Right lobe of liver (tissue), 4 donors: ENCODE measurements around the gene LPCAT1.

Source experiments
- POLR2A ChIP-seq: fragments of 450-650 bp; IDR thresholded peaks from one replicate; pipeline ENCODE4 v1.6.1; 2017; ENCODE audit warnings: antibody characterized with exemption, mild to moderate bottlenecking
- TF ChIP-seq, protein P1 (sequence below), 4 donors: fragments of 200-600 bp in 3 of 4; fragments of 450-650 bp in 1 of 4; IDR thresholded peaks; one replicate each; pipeline versions ENCODE4 v1.5.1 to v1.8.0; 2016 to 2022; ENCODE audit warnings: antibody characterized with exemption in 4 of 4, mild to moderate bottlenecking in 2 of 4
- donor health status: DM: no; HTN: no; CAD: no.
- donor health status: DM: no; HTN: no; CAD: no.
- donor health status: DM: no; HTN: yes; CAD: no.

DNA sequence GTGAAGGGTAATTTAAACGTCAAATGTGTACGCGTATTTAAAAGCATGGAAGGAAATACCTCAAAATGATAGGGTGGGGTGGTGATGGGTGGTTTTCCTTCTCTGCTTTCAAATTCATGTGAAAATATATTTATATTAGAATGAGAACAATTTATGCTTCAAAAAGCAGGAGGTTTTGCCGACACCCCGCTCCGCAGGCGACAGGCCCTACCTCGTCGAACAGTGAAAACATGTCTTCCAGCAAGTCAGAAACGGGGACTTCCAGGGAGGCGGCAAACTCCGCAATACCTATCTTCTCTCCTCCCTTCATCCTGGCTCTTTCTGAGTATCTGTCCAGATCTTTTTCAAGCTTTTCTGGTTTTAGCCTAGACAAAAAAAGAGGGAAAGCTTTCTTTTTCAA, 50.0 kb downstream of the LPCAT1 start:
- TF ChIP-seq POLR2A = no peak
- TF ChIP-seq, protein P1, sequence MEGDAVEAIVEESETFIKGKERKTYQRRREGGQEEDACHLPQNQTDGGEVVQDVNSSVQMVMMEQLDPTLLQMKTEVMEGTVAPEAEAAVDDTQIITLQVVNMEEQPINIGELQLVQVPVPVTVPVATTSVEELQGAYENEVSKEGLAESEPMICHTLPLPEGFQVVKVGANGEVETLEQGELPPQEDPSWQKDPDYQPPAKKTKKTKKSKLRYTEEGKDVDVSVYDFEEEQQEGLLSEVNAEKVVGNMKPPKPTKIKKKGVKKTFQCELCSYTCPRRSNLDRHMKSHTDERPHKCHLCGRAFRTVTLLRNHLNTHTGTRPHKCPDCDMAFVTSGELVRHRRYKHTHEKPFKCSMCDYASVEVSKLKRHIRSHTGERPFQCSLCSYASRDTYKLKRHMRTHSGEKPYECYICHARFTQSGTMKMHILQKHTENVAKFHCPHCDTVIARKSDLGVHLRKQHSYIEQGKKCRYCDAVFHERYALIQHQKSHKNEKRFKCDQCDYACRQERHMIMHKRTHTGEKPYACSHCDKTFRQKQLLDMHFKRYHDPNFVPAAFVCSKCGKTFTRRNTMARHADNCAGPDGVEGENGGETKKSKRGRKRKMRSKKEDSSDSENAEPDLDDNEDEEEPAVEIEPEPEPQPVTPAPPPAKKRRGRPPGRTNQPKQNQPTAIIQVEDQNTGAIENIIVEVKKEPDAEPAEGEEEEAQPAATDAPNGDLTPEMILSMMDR (IDR thresholded peaks at IDR 0.05) = no peak
